Measurements from ENCODE around the gene RXYLT1. TPM values are rescaled to one million over a fixed set of nuclear protein-coding genes. Genes with fewer than 3 reads are reported as not detected.

Gene RXYLT1
- total RNA-seq, 1 donor from 2014 or later: 22.7 TPM

DNA sequence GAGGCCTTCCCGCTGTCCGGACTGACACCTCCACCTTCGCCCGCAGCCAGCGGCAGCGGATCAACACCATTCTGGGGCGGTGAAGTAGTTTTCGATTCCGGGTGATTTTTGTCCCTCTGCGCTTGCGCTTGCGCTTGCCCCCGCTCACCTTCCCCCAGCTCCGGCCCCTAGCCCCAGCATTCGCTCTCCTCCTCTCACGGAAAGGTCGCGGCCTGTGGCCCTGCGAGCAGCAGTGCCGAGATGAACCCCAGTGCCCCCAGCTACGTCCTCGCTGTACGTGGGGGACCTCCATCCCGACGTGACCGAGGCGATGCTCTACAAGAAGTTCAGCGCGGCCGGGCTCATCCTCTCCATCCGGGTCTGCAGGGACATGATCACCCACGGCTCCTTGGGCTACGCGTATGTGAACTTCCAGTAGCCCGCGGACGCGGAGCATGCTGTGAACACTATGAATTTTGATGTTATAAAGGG, 42.1 kb downstream of the RXYLT1 start:
- Mint-ChIP-seq H3K4me1 (peaks cover 6% of the 10 kb centered on the region), H3K9me3 (peaks cover 14% of the 10 kb centered on the region), H3K27me3 (peaks cover 21% of the 10 kb centered on the region), H3K4me3 (peak overlapping the region; percentile 74), H3K27ac (no peak overlapping the region), H3K36me3 (ENCODE audit: low read depth) (no peaks in the 10 kb centered on the region)
- TF ChIP-seq, protein P1, sequence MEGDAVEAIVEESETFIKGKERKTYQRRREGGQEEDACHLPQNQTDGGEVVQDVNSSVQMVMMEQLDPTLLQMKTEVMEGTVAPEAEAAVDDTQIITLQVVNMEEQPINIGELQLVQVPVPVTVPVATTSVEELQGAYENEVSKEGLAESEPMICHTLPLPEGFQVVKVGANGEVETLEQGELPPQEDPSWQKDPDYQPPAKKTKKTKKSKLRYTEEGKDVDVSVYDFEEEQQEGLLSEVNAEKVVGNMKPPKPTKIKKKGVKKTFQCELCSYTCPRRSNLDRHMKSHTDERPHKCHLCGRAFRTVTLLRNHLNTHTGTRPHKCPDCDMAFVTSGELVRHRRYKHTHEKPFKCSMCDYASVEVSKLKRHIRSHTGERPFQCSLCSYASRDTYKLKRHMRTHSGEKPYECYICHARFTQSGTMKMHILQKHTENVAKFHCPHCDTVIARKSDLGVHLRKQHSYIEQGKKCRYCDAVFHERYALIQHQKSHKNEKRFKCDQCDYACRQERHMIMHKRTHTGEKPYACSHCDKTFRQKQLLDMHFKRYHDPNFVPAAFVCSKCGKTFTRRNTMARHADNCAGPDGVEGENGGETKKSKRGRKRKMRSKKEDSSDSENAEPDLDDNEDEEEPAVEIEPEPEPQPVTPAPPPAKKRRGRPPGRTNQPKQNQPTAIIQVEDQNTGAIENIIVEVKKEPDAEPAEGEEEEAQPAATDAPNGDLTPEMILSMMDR (IDR thresholded peaks at IDR 0.05): no peak
- ATAC-seq (ENCODE audit: low read depth) (no peak), DNase-seq (no peak)
- POLR2A ChIA-PET: no interaction called here
- intact Hi-C loops (cut with micrococcal nuclease): no loop called here
- CTCF ChIA-PET: interaction anchor here (1.0 kb wide), 1 partner anchor 9 kb away, joined by 3 read pairs; no protein-coding TSS in a partner anchor

DNA sequence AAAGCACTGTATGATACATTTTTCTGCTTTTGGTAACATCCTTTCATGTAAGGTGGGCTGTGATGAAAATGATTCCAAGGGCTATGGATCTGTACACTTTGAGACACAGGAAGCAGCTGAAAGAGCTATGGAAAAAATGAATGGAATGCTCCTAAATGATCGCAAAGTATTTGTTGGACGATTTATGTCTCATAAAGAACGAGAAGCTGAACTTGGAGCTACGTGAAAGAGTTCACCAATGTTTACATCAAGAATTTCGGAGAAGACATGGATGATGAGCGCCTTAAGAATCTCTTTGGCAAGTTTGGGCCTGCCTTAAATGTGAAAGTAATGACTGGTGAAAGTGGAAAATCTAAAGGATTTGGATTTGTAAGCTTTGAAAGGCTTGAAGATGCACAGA, 42.6 kb downstream of the RXYLT1 start:
- no peak overlapping the region for H3K27ac Mint-ChIP-seq
- peaks cover 14% of the 10 kb centered on the region for H3K9me3 Mint-ChIP-seq
- ChIA-PET POLR2A (no interaction called here), CTCF (interaction anchor here (1.0 kb wide), 1 partner anchor 9 kb away, joined by 3 read pairs; no protein-coding TSS in a partner anchor)
- TF ChIP-seq, protein P1 (IDR thresholded peaks at IDR 0.05): no peak
- no peak for DNase-seq
- ATAC-seq (ENCODE audit: low read depth): no peak
- H3K36me3 Mint-ChIP-seq (ENCODE audit: low read depth): no peaks in the 10 kb centered on the region
- H3K4me3 Mint-ChIP-seq: no peak overlapping the region
- H3K27me3 Mint-ChIP-seq: peaks cover 21% of the 10 kb centered on the region
- peaks cover 6% of the 10 kb centered on the region for H3K4me1 Mint-ChIP-seq
- intact Hi-C loops (cut with micrococcal nuclease): no loop called here

DNA sequence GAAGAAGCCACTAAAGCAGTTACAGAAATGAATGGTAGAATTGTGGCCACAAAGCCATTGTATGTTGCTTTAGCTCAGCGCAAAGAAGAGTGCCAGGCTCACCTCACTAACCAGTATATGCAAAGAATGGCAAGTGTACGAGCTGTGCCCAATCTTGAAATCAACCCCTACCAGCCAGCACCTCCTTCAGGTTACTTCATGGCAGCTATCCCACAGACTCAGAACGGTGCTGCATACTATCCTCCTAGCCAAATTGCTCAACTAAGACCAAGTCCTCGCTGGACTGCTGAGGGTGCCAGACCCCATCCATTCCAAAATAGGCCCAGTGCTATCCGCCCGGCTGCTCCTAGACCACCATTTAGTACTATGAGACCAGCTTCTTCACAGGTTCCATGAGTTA, 43.3 kb downstream of the RXYLT1 start:
- intact Hi-C loops (cut with micrococcal nuclease): no loop called here
- no peak for ATAC-seq (ENCODE audit: low read depth)
- no peak overlapping the region for H3K27ac Mint-ChIP-seq
- ChIA-PET POLR2A (no interaction called here), CTCF (no interaction called here)
- peaks cover 21% of the 10 kb centered on the region for H3K27me3 Mint-ChIP-seq
- no peaks in the 10 kb centered on the region for H3K36me3 Mint-ChIP-seq (ENCODE audit: low read depth)
- no peak overlapping the region for H3K4me3 Mint-ChIP-seq
- TF ChIP-seq, protein P1 (IDR thresholded peaks at IDR 0.05): no peak
- DNase-seq: no peak
- peaks cover 6% of the 10 kb centered on the region for H3K4me1 Mint-ChIP-seq
- H3K9me3 Mint-ChIP-seq: peaks cover 14% of the 10 kb centered on the region

- Mint-ChIP-seq H3K4me1 (peaks cover 6% of the 10 kb centered on the region), H3K27ac (no peak overlapping the region), H3K9me3 (peaks cover 5% of the 10 kb centered on the region), H3K4me3 (no peak overlapping the region), H3K27me3 (peaks cover 17% of the 10 kb centered on the region), H3K36me3 (ENCODE audit: low read depth) (no peaks in the 10 kb centered on the region)
- ChIA-PET POLR2A (no interaction called here), CTCF (interaction anchor here (2.4 kb wide), 1 partner anchor 430 kb away, joined by 12 read pairs; no protein-coding TSS in a partner anchor)
- DNase-seq (no peak), ATAC-seq (ENCODE audit: low read depth) (no peak)
- TF ChIP-seq, protein P1 (IDR thresholded peaks at IDR 0.05): no peak
- intact Hi-C loops (cut with micrococcal nuclease): loop anchor here (1.0 kb wide), 1 partner anchor 430 kb away; no protein-coding TSS in a partner anchor
Measured at GRCh38 chr12:63826006-63826585, 46.4 kb downstream of the RXYLT1 start.

DNA sequence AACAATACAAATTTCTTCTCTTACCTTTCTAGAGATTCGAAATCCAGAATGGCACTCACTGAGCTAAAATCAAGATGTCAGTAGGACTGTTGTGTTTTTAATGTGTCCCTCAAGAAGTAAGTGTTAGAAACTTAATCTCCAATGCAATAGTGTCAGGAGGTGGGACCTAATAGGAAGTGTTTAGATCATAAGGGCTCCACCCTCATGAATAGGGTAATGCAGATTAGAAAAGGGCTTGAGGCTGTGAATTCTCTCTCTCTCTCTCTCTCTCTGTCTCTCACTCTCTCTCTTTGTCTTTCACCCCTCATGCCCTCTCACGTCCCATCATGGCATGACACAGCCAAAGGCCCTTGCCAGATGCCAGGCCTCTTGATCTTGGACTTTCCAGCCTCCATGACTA, 49.2 kb downstream of the RXYLT1 start:
- Mint-ChIP-seq H3K4me3 (no peak overlapping the region), H3K27me3 (peaks cover 10% of the 10 kb centered on the region), H3K9me3 (peaks cover 5% of the 10 kb centered on the region), H3K27ac (no peak overlapping the region), H3K4me1 (no peaks in the 10 kb centered on the region), H3K36me3 (ENCODE audit: low read depth) (no peaks in the 10 kb centered on the region)
- POLR2A ChIA-PET: no interaction called here
- no peak for DNase-seq
- no peak for ATAC-seq (ENCODE audit: low read depth)
- CTCF ChIA-PET: interaction anchor here (1.2 kb wide), 1 partner anchor 415 kb away, joined by 3 read pairs; no protein-coding TSS in a partner anchor
- intact Hi-C loops (cut with micrococcal nuclease): no loop called here
- TF ChIP-seq, protein P1 (IDR thresholded peaks at IDR 0.05): no peak
